GM18507 (cell line): Measurements from ENCODE around the gene ZNF425.
A peak's percentile ranks its signal among the peaks of the same experiment; 100 is the strongest.
"Not testable (repeated sequence)": the region's sequence is repeated elsewhere in the genome, so short reads cannot be mapped to it uniquely, and the experiment has no call there.

Experiments used
- DNase-seq: peaks from one replicate; pipeline ENCODE4 v3.0.0; 2011; ENCODE audit warnings: low read depth; ENCODE audit not compliant: insufficient read length; ENCODE audit errors: extremely low spot score
- FAIRE-seq: peaks from 2 replicates; lab custom pipeline; 2011; peaks lifted over from hg19 to GRCh38; lab: Jason Lieb, UNC

Gene ZNF425

DNA sequence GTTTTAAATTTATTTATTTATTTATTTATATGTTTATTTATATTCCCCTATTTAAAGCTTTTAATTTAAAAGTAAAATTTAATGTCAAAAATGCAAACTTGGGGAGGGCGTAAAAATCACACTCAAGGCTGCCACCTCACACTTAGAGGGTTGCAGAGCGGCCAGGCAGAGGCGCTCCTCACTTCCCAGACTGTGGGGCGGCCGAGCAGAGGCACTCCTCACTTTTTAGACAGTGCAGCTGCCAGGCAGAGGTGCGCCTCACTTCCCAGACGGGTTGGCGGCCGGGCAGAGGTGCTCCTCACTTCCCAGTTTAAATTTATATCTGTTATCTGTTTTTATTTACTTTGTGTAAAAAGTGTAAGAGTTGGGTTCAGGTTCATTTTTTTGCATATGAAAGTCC, 10.0 kb upstream of the ZNF425 start:
- FAIRE-seq (no peak), DNase-seq (no peak)

DNA sequence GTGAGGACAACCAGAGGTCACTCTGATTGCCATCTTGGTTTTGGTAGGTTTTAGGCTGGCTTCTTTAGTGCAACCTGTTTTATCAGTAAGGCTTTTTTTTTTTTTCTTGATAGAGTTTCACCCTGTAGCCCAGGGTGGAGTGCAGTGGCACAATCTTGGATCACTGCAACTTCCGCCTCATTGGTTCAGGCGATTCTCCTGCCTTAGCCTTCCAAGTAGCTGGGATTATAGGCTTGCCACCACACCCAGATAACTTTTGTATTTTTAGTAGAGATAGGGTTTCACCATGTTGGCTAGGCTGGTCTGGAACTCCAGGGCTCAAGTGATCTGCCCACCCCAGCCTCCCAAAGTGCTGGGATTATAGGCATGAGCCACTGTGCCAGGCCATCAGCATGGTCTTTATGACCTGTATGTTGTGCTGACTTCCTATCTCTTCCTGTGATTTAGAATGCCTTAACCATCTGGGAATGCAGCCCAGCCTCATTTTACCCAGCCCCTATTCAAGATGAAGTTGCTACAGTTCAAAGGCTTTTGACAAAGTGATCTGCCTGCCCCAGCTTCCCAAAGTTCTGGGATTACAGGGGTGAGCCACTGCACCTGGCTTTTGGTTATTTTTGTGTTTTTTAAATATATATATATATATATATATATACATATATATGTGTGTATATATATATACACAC, 7.0 kb upstream of the ZNF425 start:
- FAIRE-seq (no peak), DNase-seq (no peak)

DNA sequence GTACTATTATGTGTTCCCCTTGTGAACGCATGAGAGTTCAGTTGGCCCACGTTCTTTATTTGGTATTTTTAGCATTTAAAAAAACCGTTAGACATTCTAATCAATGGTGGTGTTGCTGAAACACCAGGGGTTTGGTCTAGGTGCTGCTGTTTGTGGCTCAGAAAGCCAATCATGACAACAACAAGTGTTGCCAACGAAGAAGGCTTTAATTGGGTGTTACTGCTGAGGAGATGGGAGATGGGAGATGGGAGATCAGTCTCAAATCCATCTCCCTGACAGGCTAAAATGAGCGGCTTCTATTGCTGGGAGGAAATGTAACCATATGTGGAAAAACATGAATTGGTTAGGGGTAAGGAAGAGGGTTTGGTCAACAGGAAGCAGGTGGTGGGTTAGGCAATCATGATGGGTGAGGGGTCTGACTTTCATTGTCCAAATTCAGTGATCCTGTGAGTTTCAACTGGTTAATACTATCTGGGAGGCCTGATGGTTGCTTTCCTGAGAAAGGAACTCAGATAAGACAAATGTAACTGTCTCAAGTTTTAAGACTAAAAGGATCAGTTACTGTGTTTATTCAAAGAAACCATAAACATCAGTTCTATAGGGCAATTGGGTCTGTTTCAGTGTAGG, 4.6 kb upstream of the ZNF425 start:
- FAIRE-seq (no peak), DNase-seq (no peak)

DNA sequence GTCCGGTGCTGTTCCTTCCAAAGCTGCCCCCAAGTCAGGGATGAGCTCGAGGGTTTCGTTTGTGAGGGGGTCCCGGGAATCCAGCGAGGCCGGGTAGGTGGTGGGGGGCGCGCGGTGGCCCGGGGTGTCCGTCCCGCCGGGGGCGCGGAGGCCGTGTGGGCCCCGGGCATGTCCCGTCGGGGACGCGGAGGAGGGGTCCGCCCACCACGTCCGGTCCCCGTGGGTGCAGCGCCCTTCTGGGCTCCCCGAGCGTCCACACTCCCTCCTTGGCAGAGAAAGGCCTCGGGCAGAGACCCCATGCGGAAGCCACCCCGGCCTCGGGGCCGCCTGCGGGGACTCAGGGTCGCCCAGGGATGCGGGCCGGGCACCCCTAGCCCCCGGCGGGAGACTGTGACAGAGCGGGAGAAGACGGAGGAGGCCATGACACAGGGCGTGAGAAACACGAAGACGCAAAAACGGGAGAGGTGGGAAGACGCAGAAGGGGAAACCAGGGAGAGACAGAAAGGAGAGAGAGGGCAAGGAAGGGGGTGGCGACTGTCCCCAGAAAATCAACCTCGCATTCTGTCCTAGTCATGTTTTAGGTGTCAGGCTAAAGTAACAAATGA, 640 bp upstream of the ZNF425 start:
- DNase-seq (peak; percentile 45), FAIRE-seq (no peak)

DNA sequence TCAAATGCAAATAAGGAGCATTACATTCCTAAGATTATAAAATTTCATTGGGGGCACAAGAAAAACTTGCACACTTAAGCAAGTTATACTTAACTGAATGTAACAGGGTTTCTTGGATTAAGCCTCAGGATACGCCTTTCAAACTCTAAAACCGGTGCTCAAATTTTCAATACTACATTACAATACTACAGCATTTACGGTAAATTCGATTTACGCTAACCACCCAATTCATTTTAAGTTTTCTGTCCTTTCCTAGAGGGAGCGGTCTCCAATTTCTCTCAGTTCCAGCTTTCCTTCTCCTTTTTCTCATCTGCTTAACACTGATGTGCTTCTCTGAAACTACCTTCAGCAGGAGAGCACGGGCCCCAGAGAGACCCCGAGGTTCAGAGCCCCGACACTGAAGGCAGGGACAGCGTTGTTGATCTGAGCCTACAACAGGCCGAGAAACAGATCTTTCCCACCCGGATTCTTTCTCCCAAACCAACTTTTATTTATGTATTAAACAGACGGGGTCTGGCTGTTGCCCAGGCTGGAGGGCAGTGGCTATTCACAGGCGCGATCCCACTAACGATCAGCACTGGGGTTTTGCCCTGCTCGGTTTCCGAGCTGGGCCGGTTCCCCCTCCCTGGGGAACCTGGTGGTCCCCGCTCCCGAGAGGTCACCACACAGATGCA, 798 bp downstream of the ZNF425 start:
- FAIRE-seq (no peak), DNase-seq (no peak)

DNA sequence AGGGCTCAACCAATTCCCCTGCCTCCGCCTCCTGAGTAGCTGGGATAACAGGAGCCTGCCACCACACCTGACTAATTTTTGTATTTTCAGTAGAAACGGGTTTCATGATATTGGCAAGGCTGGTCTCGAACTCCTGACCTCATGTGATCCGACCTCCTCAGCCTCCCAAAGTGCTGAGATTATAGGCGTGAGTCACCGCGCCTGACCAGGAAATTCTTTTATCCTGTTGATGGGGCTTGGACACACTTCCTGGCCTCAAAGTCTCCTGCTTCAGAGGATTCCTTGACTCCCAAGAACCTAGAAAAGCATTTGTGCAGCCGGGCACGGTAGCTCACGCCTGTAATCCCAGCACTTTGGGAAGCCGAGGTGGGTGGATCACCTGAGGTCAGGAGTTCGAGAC, 16.2 kb downstream of the ZNF425 start:
- DNase-seq (no peak), FAIRE-seq (no peak)

DNA sequence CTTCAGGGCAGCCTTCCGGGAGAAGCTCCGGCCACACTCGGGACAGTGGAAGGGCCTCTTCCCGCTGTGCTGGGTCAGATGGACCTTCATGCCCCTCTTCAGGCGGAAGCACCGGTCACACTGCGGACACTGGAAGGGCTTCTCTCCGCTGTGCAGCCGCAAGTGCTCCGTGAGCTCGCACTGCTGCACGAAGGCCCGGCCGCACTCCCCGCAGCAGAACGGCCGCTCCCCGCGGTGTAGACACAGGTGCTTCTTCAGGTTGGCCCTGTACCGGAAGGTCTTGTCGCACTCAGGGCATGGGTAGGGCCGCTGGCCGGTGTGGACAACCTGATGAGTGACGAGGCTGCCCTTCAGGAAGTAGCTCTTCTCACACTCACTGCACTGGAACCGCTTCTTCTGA, 21.4 kb downstream of the ZNF425 start:
- no peak for FAIRE-seq
- no peak for DNase-seq

DNA sequence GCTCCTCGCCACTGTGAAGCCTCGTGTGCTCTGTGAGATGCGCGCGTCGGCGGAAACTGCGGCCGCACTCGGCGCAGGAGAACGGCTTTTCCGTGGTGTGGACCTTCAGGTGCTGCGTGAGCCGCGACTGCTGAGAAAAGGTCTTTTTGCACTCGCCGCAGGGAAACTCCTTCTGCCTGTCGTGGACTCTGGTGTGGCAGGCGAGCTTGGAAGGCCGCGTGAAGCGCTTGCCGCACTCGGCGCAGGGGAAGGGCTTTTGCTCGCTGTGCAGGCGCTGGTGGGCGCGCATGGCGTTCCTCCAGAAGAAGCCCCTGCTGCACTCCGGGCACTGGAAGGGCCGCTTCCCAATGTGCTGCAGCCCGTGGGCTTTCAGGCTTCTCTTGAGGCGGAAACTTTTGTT, 21.9 kb downstream of the ZNF425 start:
- no peak for DNase-seq
- no peak for FAIRE-seq

DNA sequence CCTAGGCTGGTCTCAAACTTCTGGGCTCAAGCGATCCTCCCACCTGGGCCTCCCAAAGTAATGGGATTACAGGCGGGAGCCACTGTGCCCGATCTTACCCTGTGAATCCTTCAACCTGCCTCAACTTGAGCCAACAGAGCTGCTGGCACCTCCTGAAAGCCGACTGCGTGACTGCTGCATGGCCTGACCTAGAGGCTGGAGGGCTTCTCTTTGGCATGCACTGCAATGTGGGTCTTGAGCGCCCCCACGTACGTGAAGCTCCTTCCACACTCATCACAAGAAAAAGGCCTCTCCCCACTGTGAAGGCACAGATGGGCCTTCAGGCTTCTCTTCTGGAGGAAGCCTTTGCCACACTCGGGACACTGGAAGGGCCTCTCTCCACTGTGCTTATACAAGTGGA, 22.7 kb downstream of the ZNF425 start:
- DNase-seq (no peak), FAIRE-seq (no peak)

DNA sequence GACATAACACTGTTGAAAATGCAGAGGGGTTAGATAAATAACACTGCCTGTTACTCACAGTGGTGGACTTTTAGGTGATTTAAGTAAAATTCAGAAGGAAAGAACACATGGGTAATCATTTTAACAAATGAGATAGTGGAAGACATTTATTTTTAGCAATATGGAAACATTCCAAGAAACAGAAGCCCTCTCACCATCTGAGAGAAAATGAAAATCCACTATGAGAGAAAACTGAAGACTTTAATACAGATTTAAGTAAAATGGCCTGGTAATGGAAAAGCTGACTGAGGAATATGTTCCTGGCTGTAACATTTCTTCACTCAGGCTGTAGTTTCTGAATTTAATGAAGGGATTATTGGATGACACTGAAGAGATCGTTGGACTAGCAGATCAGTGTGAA, 23.5 kb downstream of the ZNF425 start:
- DNase-seq, result no peak
- no peak for FAIRE-seq

DNA sequence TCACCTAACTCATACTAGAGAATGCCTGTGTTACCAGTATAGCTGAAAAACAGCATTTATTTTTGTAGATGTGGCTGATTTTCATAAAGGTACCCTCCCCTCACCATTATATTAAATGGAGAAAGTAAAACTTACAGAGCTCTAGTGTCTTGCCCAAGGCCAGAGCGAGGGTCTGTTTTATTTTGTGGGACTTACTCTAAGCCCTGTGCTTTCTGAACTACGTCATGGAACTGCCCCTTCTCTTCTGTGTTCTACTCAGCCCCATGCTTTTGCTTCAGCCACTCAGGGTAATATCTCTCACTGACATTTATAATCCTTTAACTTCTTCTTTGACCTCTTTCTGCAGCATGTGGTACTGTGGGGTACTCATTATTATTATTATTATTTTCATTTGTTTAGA, 25.3 kb downstream of the ZNF425 start:
- FAIRE-seq, result no peak

DNA sequence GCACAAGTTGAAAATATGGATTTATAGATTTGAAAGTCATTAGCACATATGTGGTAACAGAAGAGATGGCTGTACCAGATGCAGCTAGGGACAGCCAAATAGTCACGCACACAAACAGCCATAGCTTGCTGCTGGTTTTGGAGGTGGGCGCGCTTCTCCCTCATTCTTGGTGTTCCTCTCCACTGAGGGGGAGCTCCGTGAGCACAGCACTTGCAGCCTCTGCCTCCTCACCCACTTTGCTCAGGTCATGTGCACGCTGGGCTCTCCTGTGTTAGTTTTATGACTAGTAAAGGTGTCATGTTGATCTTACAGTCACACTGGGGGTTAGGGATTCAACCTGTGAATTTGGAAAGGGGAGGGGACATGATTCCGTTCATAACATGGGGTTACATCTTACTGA, 27.1 kb downstream of the ZNF425 start:
- FAIRE-seq, result no peak
- no peak for DNase-seq

More for the DNA sequence above, 25.3 kb downstream of the ZNF425 start:
- DNase-seq, result no peak

DNA sequence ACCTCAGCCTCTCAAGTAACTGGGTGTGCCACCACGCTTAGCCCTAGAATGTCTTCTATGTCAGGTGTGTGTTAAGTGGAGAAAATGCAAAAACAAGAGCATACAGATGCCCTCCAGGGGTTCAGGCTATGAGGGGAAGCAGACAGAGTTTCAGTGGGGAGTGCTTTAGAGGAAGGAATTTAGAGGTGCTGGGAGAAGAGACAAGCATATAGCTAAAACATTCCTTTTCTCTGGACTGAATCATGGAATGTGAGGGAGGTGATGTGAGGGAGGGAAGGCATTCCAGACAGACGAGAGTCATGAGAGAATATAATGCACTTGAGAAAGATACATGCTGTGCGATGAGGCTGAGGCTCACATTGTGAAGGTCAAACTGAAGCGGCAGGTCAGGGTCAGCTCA, 29.0 kb downstream of the ZNF425 start:
- DNase-seq, result no peak
- FAIRE-seq, result no peak

DNA sequence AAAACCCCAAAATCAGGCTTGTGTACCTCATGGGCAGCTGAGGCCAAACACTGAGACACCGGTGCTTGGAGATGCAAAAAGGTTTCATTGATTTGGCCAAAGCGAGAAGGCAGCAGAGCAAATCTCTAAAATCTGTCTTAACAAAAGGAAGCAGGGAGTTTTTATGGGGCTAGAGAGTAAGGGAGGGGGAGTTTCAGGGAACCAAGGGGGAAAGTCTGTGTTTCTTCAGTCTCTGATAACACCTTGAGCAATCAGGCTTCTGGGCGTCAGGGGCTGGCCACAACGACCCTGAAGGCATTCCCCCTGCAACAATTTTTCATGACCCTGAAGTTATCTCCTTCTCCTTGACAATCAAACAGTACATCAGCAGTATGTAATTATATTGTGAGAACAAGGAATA, 32.9 kb downstream of the ZNF425 start:
- no peak for FAIRE-seq
- no peak for DNase-seq

DNA sequence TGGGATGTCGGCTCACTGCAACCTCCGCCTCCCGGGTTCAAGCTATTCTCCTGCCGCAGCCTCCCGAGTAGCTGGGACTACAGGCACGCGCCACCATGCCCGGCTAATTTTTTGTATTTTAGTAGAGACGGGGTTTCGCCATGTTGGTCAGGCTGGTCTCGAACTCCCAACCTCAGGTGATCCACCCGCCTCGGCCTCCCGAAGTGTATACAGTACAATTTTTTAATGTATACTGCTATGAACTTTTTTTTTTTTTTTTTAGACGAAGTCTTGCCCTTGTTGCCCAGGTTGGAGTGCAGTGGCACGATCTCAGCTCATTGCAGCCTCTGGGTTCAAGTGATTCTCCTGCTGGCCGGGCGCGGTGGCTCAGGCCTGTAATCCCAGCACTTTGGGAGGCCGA, 33.9 kb downstream of the ZNF425 start:
- FAIRE-seq, DNase-seq: not testable (repeated sequence)

DNA sequence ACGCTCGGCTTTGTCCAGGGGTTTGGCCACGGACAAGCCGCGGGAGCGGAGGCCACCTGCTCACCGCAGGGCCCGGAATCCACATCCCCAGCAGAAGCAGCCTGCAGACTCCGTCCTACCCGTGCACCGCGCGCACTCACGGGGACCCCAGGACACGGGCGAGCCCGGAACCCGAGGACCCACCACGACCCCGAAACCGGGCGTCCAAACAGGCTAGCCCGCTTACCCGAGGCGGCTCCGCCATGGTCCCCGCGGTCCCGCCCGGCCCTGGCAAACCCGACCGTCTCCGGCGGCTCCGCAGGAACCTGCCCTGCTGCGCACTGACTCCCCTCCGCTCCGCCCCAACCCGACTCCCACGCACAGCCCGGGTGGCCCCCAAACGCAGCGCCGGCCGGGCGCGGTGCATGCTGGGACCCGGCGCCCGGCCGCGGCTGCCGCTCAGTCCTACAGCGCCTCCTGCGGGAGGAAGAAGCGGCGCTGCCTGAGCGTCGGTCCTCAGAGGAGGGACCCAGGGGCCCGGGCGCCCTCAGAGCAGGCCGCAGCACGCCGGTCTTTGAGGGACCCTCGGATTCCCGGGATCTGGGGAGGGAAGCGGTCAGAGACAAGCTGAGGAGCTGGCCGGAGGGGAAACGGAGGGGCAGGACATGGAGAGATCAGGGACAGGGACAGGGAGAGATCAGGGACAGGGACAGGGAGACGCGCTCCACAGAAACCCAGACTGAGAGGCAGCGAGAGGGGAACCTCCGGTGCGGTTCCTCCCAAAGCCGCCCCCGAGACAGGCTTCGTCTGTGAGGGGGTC, 35.5 kb downstream of the ZNF425 start, which contains the start of gene ZNF786:
ZNF786 (minus strand) TSS at position 322 of the 799 bp plus-strand sequence; CDS start at position 244, 78 bp downstream.
- FAIRE-seq (peak; percentile 82), DNase-seq (peak; percentile 83)

DNA sequence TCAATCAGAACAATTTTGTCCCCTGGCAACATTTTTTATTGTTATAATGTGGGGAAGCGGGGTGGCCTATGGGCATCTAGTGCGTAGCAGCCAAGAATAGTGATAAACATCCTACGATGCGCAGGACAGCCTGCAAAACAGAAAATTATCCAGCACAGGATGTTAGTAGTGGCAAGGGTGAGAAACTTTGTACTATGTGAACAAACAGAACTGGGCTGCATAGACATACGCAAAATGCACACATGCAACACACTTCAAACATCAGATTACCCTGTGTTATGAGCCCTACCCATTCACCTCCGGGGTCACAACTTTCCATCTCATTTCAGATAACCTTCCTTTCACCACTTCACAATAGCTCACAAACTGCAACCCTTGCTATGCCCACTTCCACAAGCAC, 38.7 kb downstream of the ZNF425 start:
- FAIRE-seq (no peak), DNase-seq (no peak)

DNA sequence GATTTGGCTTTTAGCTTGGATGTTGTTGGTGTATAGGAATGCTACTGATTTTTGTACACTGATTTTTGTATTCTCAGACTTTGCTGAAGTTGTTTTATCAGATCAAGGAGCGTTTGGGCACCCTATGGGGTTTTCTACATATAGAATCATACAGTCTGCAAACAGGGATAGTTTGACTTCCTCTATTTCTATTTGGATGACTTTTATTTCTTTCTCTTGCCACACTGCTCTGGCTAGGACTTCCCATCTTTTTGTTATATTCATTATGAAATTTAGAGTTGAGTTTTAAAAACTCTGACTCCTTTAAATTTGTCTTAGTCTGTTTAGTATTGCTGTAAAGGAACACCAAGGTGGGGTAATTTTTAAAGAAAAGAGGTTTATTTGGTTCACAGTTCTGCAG, 40.3 kb downstream of the ZNF425 start:
- FAIRE-seq (no peak), DNase-seq (no peak)

DNA sequence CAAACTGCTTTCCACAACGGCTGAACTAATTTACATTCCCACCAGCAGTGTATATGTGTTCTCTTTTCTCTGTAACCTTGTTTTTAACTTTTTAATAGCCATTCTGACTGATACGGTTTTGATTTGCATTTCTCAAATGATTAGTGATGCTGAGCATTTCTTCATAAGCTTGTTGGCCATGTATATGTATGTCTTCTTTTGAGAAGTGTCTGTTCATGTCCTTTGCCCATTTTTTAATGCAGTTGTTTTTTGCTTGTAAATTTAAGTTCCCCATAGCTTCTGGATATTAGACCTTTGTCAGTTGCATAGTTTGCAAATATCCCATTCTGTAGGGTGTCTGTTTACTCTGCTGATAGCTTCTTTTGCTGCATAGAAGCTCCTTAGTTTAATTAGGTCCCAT, 41.7 kb downstream of the ZNF425 start:
- FAIRE-seq (no peak), DNase-seq (no peak)

DNA sequence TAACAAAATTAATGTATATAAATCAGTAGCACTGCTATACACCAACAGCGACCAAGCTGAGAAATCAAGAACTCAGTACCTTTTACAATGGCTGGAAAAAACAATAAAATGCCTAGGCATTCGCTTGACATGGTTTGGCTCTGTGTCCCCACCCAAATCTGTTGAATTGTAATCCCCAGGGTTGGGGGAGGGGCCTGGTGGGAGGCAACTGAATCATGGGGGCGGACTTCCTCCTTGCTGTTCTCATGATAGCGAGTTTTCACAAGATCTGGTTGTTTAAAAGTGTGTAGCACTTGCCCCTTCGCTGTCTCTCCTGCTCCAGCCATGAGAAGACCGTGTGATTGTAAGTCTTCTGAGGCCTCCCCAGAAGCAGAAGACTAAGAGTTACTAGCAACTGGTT, 44.2 kb downstream of the ZNF425 start:
- no peak for DNase-seq

More for the DNA sequence above, 44.2 kb downstream of the ZNF425 start:
- FAIRE-seq, result no peak
